WTC11 (cell line): ENCODE results near the gene IQGAP3. TPM values are rescaled to one million over a fixed set of nuclear protein-coding genes. Genes with fewer than 3 reads are reported as not detected.

Source experiments
- ATAC-seq: fragments of 200-7000 bp; cut with Tn5 transposase; 2 replicates; pipeline ENCODE4 v1.10.0; 2021; ENCODE audit warnings: mild to moderate bottlenecking, moderate library complexity
- CTCF ChIA-PET: fragments of 300-600 bp; sonication (Branson Sonifier 250); formaldehyde crosslinking; loops from one replicate; lab custom pipeline; 2021; ENCODE audit warnings: antibody characterized with exemption; lab: Charles Lee
- POLR2A ChIA-PET: fragments of 350-600 bp; sonication (Branson Sonifier 250); formaldehyde crosslinking; loops from one replicate; lab custom pipeline; 2021; ENCODE audit warnings: antibody characterized with exemption; lab: Charles Lee
- DNase-seq: peaks from one replicate; pipeline ENCODE4 v3.0.0; 2021; ENCODE audit warnings: low spot score
- H3K27ac Mint-ChIP-seq: 2 replicates; pipeline ENCODE4 v1.8.0; 2021; ENCODE audit warnings: mixed read lengths
- H3K27me3 Mint-ChIP-seq: 2 replicates; pipeline ENCODE4 v1.8.0; 2021; ENCODE audit warnings: low read depth, mild to moderate bottlenecking, moderate library complexity, mixed read lengths
- H3K36me3 Mint-ChIP-seq: 2 replicates; pipeline ENCODE4 v1.8.0; 2021; ENCODE audit warnings: mixed read lengths
- H3K4me1 Mint-ChIP-seq: 2 replicates; pipeline ENCODE4 v1.8.0; 2022; ENCODE audit warnings: mixed read lengths
- H3K4me3 Mint-ChIP-seq: 2 replicates; pipeline ENCODE4 v1.8.0; 2021; ENCODE audit warnings: mild to moderate bottlenecking, moderate library complexity, mixed read lengths
- H3K9me3 Mint-ChIP-seq: 2 replicates; pipeline ENCODE4 v1.8.0; 2021; ENCODE audit warnings: mixed read lengths
- ATF2 ChIP-seq: sonication (generic); formaldehyde crosslinking; IDR thresholded peaks from 2 replicates; pipeline ENCODE4 v1.8.1; 2022; ENCODE audit warnings: low read depth, missing genetic modification reagents, borderline replicate concordance
- CREB1 ChIP-seq: sonication (generic); formaldehyde crosslinking; IDR thresholded peaks from 2 replicates; pipeline ENCODE4 v1.8.0; 2023; ENCODE audit warnings: mild to moderate bottlenecking, missing genetic modification reagents
- E2F1 ChIP-seq: sonication (generic); formaldehyde crosslinking; IDR thresholded peaks from 2 replicates; pipeline ENCODE4 v1.8.0; 2022; ENCODE audit warnings: mild to moderate bottlenecking, missing genetic modification reagents
- FOXJ3 ChIP-seq: sonication (generic); formaldehyde crosslinking; IDR thresholded peaks from 2 replicates; pipeline ENCODE4 v1.9.0; 2021; ENCODE audit warnings: missing genetic modification reagents, mild to moderate bottlenecking, borderline replicate concordance
- FOXP4 ChIP-seq: sonication (generic); formaldehyde crosslinking; IDR thresholded peaks from 2 replicates; pipeline ENCODE4 v1.8.0; 2022; ENCODE audit warnings: mild to moderate bottlenecking, missing genetic modification reagents
- PRDM15 ChIP-seq: sonication (generic); formaldehyde crosslinking; IDR thresholded peaks from 2 replicates; pipeline ENCODE4 v1.8.0; 2022; ENCODE audit warnings: missing genetic modification reagents
- SMAD4 ChIP-seq: sonication (generic); formaldehyde crosslinking; IDR thresholded peaks from 2 replicates; pipeline ENCODE4 v1.8.0; 2022; ENCODE audit warnings: mild to moderate bottlenecking, missing genetic modification reagents
- SP1 ChIP-seq: sonication (generic); formaldehyde crosslinking; conservative IDR thresholded peaks from 2 replicates; pipeline ENCODE4 v1.8.1; 2022; ENCODE audit warnings: missing genetic modification reagents
- ZBTB21 ChIP-seq: sonication (generic); formaldehyde crosslinking; IDR thresholded peaks from 2 replicates; pipeline ENCODE4 v1.8.1; 2023; ENCODE audit warnings: mild to moderate bottlenecking, missing genetic modification reagents, borderline replicate concordance
- ZNF121 ChIP-seq: sonication (generic); formaldehyde crosslinking; IDR thresholded peaks from 2 replicates; pipeline ENCODE4 v1.8.0; 2023; ENCODE audit warnings: missing genetic modification reagents
- ZNF232 ChIP-seq: sonication (generic); formaldehyde crosslinking; IDR thresholded peaks from 2 replicates; pipeline ENCODE4 v1.8.0; 2022; ENCODE audit warnings: mild to moderate bottlenecking, missing genetic modification reagents
- ZNF396 ChIP-seq: fragments of 250-450 bp; sonication (Bioruptor Pico); IDR thresholded peaks from 2 replicates; pipeline ENCODE4 v1.8.0; 2021; ENCODE audit warnings: mild to moderate bottlenecking, moderate library complexity, borderline replicate concordance
- ZNF416 ChIP-seq: fragments of 250-450 bp; sonication (Bioruptor Pico); IDR thresholded peaks from 2 replicates; pipeline ENCODE4 v1.9.0; 2021; ENCODE audit warnings: mild to moderate bottlenecking, inconsistent platforms
- ZNF512 ChIP-seq: sonication (generic); formaldehyde crosslinking; IDR thresholded peaks from 2 replicates; pipeline ENCODE4 v1.8.1; 2022; ENCODE audit warnings: missing genetic modification reagents, borderline replicate concordance
- total RNA-seq: library from RNA; stranded (reverse); gene quantifications from 3 replicates; pipeline ENCODE4 v1.2.3, GENCODE V29; 2021
- TF ChIP-seq, protein P1 (sequence below): fragments of 200-600 bp; IDR thresholded peaks from 2 replicates; pipeline ENCODE4 v1.8.0; 2022; ENCODE audit warnings: antibody characterized with exemption
- TF ChIP-seq, protein P2 (sequence below): fragments of 250-450 bp; sonication (Bioruptor Pico); conservative IDR thresholded peaks from 2 replicates; pipeline ENCODE4 v1.9.0; 2021; ENCODE audit warnings: mild to moderate bottlenecking

IQGAP3 gene
- total RNA-seq, 1 experiment from 2014 or later = 33.3 TPM

DNA sequence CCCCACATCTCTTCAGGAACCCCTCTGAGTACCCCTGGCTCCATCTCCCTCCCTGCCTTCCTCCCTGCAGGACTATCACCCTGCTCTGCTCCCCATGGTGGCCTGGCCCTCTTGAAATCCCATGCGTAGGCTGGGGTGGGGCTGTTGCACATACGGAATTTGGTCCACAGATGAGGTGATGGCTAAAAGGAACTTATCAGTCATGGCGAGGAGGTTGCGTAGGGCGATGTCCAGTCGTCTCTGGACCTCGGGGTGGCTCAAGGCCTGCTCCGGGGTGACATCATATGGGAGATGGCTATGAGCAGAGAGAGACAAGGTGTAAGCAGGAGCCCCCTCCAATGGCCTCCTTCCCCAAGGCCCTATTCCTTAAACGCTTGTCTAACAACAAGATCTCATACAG, 35.3 kb downstream of the IQGAP3 start (continued):
- TF ChIP-seq, protein P1, sequence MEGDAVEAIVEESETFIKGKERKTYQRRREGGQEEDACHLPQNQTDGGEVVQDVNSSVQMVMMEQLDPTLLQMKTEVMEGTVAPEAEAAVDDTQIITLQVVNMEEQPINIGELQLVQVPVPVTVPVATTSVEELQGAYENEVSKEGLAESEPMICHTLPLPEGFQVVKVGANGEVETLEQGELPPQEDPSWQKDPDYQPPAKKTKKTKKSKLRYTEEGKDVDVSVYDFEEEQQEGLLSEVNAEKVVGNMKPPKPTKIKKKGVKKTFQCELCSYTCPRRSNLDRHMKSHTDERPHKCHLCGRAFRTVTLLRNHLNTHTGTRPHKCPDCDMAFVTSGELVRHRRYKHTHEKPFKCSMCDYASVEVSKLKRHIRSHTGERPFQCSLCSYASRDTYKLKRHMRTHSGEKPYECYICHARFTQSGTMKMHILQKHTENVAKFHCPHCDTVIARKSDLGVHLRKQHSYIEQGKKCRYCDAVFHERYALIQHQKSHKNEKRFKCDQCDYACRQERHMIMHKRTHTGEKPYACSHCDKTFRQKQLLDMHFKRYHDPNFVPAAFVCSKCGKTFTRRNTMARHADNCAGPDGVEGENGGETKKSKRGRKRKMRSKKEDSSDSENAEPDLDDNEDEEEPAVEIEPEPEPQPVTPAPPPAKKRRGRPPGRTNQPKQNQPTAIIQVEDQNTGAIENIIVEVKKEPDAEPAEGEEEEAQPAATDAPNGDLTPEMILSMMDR = no peak
- TF ChIP-seq PRDM15 (no peak), ZNF396 (CRISPR knock-in tag) (no peak)

DNA sequence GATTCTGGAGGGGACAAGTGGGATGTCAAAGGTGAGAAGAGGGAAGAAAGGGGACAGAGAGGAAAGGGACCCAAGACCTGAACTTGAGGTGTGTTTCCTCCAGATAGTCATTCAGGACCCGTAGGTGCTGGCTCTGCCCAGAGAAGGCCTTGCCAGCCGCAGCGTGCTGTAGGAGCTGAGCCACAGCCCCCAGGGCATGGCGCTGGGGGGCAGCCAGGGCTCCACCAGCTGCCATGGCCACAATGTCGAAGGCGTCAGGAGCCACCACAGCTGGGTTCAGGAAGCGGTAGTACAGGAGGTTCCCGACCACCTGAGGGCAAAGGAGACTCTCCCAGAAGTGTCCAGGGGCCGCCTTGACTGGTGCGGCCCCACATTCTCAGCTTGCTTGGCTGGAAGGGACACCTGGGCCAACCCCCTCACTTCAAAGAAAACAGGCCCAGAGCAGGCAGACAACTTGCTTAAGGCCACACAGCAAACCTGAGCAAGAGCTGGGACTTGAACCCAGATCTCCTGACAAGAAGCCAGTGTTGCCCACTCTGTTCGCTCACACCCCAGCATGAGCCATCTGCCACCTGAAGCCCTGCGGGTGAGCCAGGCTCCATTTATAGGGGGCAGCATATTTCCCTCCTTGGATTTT, 37.8 kb downstream of the IQGAP3 start:
- CTCF ChIA-PET = interaction anchor here (0.9 to 1.8 kb wide), 3 partner anchors 18 to 54 kb away, joined by 3 to 9 read pairs (median 3); no protein-coding TSS in a partner anchor

More for the DNA sequence above, 37.8 kb downstream of the IQGAP3 start:
- ATAC-seq (no peak), DNase-seq (no peak)
- Mint-ChIP-seq H3K9me3 (no peaks in the 10 kb centered on the region), H3K4me1 (peaks cover 9% of the 10 kb centered on the region; the same call in 1 of the 2 replicates), H3K27me3 (no peaks in the 10 kb centered on the region), H3K36me3 (peaks cover 37% of the 10 kb centered on the region), H3K27ac (no peak overlapping the region), H3K4me3 (no peak overlapping the region)
- no peak for TF ChIP-seq ZNF121
- no peak for TF ChIP-seq SMAD4 (CRISPR knock-in tag)
- TF ChIP-seq ATF2 = no peak
- TF ChIP-seq ZNF232 (CRISPR knock-in tag) = no peak
- no peak for TF ChIP-seq ZBTB21
- TF ChIP-seq ZNF512 (CRISPR knock-in tag) = no peak
- no peak for TF ChIP-seq FOXP4 (CRISPR knock-in tag)
- TF ChIP-seq CREB1 = no peak
- TF ChIP-seq FOXJ3 (CRISPR knock-in tag) = no peak
- no peak for TF ChIP-seq E2F1 (CRISPR knock-in tag)
- TF ChIP-seq, protein P2, sequence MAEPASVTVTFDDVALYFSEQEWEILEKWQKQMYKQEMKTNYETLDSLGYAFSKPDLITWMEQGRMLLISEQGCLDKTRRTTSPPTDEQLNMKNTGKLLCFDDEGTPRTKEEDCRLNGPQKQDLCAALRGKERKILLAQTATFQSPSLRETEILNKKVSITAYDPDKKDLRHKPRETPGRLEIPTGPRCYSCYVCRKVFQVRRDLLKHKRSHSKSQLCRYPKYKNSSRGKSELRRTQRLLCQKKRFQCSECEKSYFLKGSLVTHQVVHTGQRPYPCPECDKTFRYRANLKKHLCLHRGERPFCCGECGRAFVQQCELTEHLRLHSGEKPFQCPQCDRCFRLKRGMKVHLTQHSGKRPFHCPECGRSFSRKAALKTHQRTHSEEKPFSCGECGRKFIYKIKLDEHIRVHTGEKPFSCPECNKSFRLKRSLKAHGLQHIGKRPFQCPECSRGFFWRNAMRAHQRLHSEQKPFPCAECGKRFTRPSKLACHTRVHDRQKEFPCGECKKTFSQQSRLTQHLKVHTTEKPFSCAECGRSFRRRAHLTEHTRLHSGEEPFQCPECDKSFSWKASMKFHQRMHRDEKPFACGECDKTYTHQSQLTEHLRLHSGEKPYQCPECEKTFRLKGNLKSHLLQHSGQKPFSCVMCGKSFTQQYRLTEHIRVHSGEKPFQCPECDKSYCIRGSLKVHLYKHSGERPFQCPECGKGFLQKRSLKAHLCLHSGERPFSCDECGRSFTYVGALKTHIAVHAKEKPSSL = no peak
- TF ChIP-seq SP1 (CRISPR knock-in tag) = no peak
- TF ChIP-seq ZNF416 (CRISPR knock-in tag) = no peak
- POLR2A ChIA-PET = no interaction called here
